ENCODE measurements around the gene LRRC8E. TPM values are rescaled to one million over a fixed set of nuclear protein-coding genes. Genes with fewer than 3 reads are reported as not detected.
A peak's percentile ranks its signal among the peaks of the same experiment; 100 is the strongest.
"Not testable (repeated sequence)": the region's sequence is repeated elsewhere in the genome, so short reads cannot be mapped to it uniquely, and the experiment has no call there.

LRRC8E gene
- polyA plus RNA-seq, 4 donors = 0.46 to 3.2 (median 2.1) TPM

GRCh38 chr19:7926727-7927604, 38.7 kb downstream of the LRRC8E start:
- DNase-seq (ENCODE audit: low read depth in 4 of 4, low spot score in 3 of 4) = no peak

GRCh38 chr19:7927605-7928333, 39.5 kb downstream of the LRRC8E start:
- no peak for DNase-seq (ENCODE audit: low read depth in 4 of 4, low spot score in 3 of 4)

- DNase-seq (ENCODE audit: low read depth in 4 of 4, low spot score in 3 of 4) = no peak
Measured at GRCh38 chr19:7928334-7928706, 40.0 kb downstream of the LRRC8E start.

- DNase-seq (ENCODE audit: low read depth in 4 of 4, low spot score in 3 of 4) = no peak
Measured at GRCh38 chr19:7928741-7929701, 40.7 kb downstream of the LRRC8E start.

- not testable (repeated sequence) for DNase-seq (ENCODE audit: low read depth in 4 of 4, low spot score in 3 of 4)
Measured at GRCh38 chr19:7930030-7930429, 41.7 kb downstream of the LRRC8E start.

GRCh38 chr19:7930765-7931164, 42.5 kb downstream of the LRRC8E start:
- DNase-seq (ENCODE audit: low read depth in 4 of 4, low spot score in 3 of 4) = no peak

- no peak for DNase-seq (ENCODE audit: low read depth in 4 of 4, low spot score in 3 of 4)
Measured at GRCh38 chr19:7931221-7932061, 43.1 kb downstream of the LRRC8E start.

- DNase-seq (ENCODE audit: low read depth in 4 of 4, low spot score in 3 of 4) = no peak
Measured at GRCh38 chr19:7932276-7932929, 44.1 kb downstream of the LRRC8E start.

- no peak for DNase-seq (ENCODE audit: low read depth in 4 of 4, low spot score in 3 of 4)
Measured at GRCh38 chr19:7932930-7933300, 44.6 kb downstream of the LRRC8E start.

- no peak for DNase-seq (ENCODE audit: low read depth in 4 of 4, low spot score in 3 of 4)
Measured at GRCh38 chr19:7933411-7933810, 45.1 kb downstream of the LRRC8E start.

GRCh38 chr19:7933828-7934725, 45.8 kb downstream of the LRRC8E start:
- DNase-seq (ENCODE audit: low read depth in 4 of 4, low spot score in 3 of 4) = no peak

- no peak for DNase-seq (ENCODE audit: low read depth in 4 of 4, low spot score in 3 of 4)
Measured at GRCh38 chr19:7934766-7935165, 46.5 kb downstream of the LRRC8E start.

GRCh38 chr19:7940841-7941240, 52.5 kb downstream of the LRRC8E start:
- no peak for DNase-seq (ENCODE audit: low read depth in 4 of 4, low spot score in 3 of 4)

- no peak for DNase-seq (ENCODE audit: low read depth in 4 of 4, low spot score in 3 of 4)
Measured at GRCh38 chr19:7941895-7942596, 53.7 kb downstream of the LRRC8E start.

GRCh38 chr19:7942981-7943443, 54.7 kb downstream of the LRRC8E start:
- no peak for DNase-seq (ENCODE audit: low read depth in 4 of 4, low spot score in 3 of 4)

- DNase-seq (ENCODE audit: low read depth in 4 of 4, low spot score in 3 of 4) = peak; percentile 95 to 99 (median 98)
Measured at GRCh38 chr19:7943444-7944176, 55.3 kb downstream of the LRRC8E start, which contains the start of gene TIMM44. Gene TIMM44 (minus strand): TSS chr19:7943666. CDS start chr19:7943651, 15 bp downstream.

Measured in left renal pelvis (tissue), 4 donors.